ENCODE measurements around the gene NDUFA8.

DNA sequence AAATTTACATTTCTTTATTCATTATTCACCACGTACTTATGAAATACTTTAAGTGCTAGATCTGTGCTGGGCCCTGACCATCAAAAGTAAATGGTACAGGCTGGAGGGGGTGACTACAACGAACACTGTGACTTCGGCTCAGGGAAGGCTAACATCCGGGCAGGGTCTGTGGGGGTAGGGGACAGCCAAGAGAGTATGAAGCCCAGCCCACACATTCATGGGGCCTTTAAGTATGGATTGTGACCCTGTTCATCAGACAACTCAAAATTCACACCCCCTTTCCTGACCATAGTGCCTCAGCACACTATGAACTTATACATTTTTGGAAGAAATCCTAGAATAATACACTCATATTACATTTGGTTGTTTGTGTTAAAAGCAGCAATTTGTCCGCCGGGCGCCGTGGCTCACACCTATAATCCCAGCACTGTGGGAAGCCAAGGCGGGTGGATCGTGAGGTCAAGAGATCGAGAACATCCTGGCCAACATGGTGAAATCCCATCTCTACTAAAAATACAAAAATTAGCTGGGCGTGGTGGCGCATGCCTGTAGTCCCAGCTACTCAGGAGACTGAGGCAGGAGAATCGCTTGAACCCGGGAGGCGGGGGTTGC, 33.4 kb upstream of the NDUFA8 start:
- TF ChIP-seq, protein P1, sequence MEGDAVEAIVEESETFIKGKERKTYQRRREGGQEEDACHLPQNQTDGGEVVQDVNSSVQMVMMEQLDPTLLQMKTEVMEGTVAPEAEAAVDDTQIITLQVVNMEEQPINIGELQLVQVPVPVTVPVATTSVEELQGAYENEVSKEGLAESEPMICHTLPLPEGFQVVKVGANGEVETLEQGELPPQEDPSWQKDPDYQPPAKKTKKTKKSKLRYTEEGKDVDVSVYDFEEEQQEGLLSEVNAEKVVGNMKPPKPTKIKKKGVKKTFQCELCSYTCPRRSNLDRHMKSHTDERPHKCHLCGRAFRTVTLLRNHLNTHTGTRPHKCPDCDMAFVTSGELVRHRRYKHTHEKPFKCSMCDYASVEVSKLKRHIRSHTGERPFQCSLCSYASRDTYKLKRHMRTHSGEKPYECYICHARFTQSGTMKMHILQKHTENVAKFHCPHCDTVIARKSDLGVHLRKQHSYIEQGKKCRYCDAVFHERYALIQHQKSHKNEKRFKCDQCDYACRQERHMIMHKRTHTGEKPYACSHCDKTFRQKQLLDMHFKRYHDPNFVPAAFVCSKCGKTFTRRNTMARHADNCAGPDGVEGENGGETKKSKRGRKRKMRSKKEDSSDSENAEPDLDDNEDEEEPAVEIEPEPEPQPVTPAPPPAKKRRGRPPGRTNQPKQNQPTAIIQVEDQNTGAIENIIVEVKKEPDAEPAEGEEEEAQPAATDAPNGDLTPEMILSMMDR (IDR thresholded peaks at IDR 0.05): no peak
- TF ChIP-seq POLR2AphosphoS5 (IDR thresholded peaks at IDR 0.05; ENCODE audit: insufficient read depth in 1 of 2, low read depth in 1 of 2): no peak
- TF ChIP-seq POLR2A (IDR thresholded peaks at IDR 0.05): no peak

All from vagina (tissue), 2 donors.